LNCaP clone FGC (cell line): Measurements from ENCODE around the gene ITGA11.

ENCODE experiments used
- DNase-seq: peaks from one replicate; pipeline ENCODE4 v3.0.0-alpha.2; 2011; ENCODE audit warnings: low read depth
- H3K4me3 ChIP-seq: 2 replicates; pipeline ENCODE4 v1.5.1; 2011; ENCODE audit warnings: mild to moderate bottlenecking, low read depth, low read length, control low read depth
- CTCF ChIP-seq: IDR thresholded peaks from 2 replicates; pipeline ENCODE4 v1.5.1; 2012; ENCODE audit warnings: mild to moderate bottlenecking; ENCODE audit not compliant: control insufficient read depth, insufficient read depth; ENCODE audit errors: extremely low read depth

Gene ITGA11

GRCh38 chr15:68412218-68412617 is 19.7 kb downstream of the ITGA11 start:
- no peak for TF ChIP-seq CTCF
- no peak overlapping the region for H3K4me3 ChIP-seq
- DNase-seq: no peak

- no peak overlapping the region for H3K4me3 ChIP-seq
- TF ChIP-seq CTCF: no peak
- no peak for DNase-seq
Observed at GRCh38 chr15:68411735-68412134, 20.2 kb downstream of the ITGA11 start.

GRCh38 chr15:68411343-68411675 is 20.7 kb downstream of the ITGA11 start:
- DNase-seq: no peak
- TF ChIP-seq CTCF: no peak

GRCh38 chr15:68410466-68411342 is 21.3 kb downstream of the ITGA11 start:
- no peak for TF ChIP-seq CTCF
- no peak overlapping the region for H3K4me3 ChIP-seq
- no peak for DNase-seq

More at GRCh38 chr15:68411343-68411675, 20.7 kb downstream of the ITGA11 start:
- no peak overlapping the region for H3K4me3 ChIP-seq

GRCh38 chr15:68409736-68410370 is 22.1 kb downstream of the ITGA11 start:
- H3K4me3 ChIP-seq: no peak overlapping the region
- TF ChIP-seq CTCF: no peak
- no peak for DNase-seq

GRCh38 chr15:68408971-68409370 is 23.0 kb downstream of the ITGA11 start:
- H3K4me3 ChIP-seq: no peak overlapping the region
- no peak for DNase-seq
- TF ChIP-seq CTCF: no peak
